RPMI8226 (cell line): ENCODE measurements around the gene WWOX.

Source experiments
- DNase-seq: peaks from one replicate; pipeline ENCODE4 v3.0.0-alpha.2; 2015

The WWOX gene

DNA sequence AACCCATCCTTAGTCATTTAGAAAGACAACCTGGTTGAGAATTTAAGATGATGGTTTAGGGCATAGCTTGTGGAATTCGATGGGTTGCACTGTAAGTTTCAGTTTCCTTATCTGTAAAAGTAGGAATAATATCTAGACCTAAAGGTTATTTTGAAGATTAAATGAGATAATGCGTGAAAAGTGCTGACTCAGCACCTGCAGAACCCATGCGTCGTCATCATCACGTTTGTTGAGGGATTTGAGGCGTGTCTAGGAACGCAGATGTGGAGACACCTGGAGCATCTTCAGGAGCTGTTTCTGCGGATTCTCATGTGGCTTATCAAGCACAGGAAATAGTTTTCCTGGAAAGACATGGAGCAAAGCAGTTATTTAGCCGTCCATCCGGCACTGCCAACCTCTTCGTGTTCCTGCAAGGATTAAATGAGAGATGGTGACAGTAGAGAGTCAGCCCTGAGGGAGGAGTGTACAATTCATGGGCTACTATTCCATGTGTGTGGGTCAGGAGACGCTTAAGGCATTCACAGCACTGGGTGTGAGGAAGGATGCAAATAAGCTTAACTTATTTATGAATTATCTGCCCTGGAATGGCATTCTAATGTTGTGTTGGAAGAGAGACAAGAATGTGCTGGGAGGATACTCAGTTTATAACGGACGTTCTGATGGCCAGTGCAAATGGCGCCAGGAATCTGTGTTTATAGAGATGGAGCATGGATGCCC is 965.0 kb downstream of the WWOX start:
- DNase-seq = no peak

GRCh38 chr16:79066561-79066960 is 967.1 kb downstream of the WWOX start:
- DNase-seq = no peak

- no peak for DNase-seq
These were observed 968.1 kb downstream of the WWOX start for GRCh38 chr16:79067600-79067999.

DNA sequence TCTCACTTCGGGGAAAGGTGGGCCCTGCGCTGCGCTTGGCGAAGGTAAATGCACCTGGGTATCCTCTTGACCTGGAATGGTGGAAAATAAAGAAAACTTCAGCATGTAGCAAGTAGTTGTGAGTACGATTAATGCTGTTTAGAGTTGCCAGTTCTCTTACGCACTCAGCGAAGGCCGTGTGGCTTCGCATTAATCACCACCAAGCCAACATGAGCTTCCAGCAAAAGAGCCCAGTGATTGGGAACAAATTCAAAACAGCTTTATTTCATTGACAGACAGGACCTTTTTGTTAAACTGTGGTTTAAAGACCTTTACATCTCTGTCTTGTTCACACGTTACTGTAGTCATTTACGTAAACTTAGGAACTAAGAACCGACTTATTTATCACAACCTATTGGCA is 969.7 kb downstream of the WWOX start:
- no peak for DNase-seq

DNA sequence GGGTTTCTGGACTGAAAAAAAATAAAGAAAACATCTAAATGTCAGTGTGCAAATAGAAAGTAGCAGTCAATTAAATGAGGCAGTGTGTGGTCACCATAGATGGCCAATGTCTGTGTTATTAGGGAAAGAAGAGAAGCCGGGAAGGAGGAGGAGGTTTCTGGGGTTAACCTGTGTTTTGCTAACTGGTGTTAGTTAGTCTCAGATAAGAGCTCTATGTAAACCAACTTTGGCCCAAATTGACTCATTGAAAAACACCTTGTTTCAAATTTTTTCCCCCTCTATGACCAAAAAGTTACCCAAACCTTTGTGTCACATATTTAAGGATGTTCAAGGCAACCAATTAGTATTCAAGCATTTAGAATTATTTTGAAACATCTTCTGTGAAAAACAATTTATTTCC is 970.2 kb downstream of the WWOX start:
- no peak for DNase-seq

DNA sequence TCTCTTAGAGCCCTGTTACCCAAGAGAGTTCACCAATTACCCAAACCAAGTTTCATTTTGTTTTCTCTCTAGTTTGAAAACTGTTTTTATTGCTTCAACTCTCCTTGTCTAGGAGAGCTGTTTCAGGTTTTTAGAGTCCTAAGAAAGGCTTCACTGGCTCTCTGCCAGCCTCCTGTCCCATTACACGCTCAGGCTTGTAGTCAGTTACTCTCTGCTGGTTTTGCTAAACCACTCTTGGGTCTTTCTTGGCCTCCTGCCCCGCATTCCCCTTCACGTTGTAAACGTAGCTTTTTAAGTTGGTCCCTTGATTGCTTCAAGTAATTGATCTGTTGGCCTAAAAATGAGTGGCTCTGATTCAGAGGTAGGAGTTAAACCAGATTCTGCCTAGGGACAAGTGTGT is 972.0 kb downstream of the WWOX start:
- peak; percentile 63 for DNase-seq

- no peak for DNase-seq
These were observed 973.1 kb downstream of the WWOX start for GRCh38 chr16:79072517-79072916.

- DNase-seq = no peak
These were observed 974.1 kb downstream of the WWOX start for GRCh38 chr16:79073566-79073965.

GRCh38 chr16:79074541-79074940 is 975.1 kb downstream of the WWOX start:
- DNase-seq = no peak

DNA sequence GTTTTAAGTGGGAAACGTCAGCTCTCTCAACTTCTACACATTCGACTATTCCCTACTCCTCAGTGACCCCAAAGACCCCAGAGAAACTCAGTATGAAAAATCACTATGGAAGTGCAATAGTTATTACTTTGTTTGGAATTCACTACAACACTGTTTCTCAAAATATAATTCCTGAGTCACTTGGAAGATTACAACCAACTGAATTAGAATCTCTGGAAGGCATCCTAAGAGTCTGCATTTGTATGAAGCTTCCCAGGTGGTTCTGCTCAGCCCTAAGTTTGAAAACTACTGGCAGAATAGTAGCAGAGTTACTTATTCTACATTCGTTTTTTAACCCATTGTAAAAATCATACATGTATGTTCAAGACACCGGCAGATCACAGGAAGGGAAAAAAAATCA is 975.5 kb downstream of the WWOX start:
- no peak for DNase-seq

DNA sequence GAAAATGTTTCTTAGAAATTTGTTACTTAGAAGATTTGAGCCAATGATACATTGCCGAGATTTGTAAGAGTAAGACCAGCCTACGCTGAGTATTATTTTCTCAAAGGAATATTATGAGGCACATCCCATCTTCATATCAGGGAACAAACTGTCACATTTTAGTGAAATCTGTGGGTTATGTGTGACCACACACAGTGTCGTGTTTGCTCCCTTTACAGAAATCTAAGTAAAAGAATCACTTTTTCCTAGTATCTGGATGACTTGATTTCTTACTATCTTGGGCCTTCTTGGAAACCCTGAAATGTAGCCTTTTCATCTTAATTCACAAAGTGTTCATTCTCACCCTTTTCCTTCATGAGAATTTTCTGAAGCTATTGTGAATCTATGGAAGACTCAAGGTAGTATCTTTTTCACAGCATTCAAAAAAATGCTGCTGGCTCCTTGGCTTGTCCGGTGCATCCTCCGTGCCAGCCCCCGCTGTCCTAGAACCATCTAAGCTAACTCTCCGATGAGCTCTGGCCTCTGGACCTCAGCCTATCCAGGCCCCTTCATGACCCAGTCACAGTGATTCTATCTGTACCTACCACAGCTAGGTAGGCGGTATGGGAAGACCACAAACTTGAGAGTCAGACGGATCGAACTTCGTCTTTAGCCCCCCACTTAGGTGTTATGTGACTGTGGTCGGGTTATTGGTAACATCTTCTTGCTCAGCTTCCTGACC is 976.8 kb downstream of the WWOX start:
- no peak for DNase-seq

DNA sequence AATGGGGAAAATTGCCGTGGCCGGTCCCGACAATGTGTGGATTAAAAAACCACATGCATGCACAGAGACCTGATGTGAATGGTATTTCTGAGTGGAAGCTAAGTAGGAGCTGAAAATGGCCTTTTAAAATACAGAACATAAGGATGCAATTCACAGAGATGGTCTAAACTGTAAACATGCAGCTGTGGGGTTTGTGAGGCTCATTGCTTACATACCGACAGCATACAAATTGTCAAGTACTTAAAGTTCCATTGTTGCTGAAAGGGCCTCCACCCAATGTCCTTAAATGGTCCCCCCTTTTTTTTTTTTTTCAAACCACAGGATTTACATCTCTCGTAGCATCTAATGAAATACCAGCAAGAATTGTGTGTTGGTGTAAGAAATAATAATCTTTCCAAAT is 977.9 kb downstream of the WWOX start:
- DNase-seq = no peak

- no peak for DNase-seq
These were observed 980.4 kb downstream of the WWOX start for GRCh38 chr16:79079656-79080420.

DNA sequence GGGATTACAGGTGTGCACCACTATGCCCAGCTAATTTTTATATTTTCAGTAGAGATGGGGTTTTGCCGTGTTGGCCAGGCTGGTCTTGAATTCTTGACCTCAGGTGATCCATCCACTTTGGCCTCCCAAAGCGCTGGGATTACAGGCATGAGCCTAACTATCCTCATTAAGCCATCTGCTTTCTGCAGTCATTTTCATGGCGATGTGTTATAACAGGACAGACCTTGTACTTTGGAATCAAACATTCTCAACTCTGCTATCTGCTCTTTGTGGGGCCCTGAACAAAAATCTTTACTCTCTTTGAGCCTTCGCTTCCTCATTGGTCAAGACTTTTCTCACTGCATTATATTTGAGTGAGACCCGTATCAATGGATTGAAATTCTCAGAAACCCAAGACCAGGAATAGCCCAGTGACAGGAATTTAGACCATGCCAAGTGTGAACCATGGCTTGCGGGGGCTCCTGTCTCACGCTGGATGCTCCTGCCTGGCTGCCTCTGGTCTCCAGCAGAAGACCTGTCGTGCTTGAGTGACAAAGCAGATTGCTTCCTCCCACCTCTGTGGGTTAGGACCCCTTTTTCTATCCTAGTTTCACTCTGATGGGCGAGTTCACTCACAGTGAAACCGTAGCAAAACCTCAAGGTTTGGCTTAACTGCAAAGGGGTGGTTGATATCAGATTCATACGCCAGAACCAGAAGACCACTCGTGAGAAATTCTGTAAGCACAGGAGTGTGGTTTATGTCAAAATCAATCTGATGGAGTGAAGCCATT is 982.0 kb downstream of the WWOX start:
- no peak for DNase-seq

DNA sequence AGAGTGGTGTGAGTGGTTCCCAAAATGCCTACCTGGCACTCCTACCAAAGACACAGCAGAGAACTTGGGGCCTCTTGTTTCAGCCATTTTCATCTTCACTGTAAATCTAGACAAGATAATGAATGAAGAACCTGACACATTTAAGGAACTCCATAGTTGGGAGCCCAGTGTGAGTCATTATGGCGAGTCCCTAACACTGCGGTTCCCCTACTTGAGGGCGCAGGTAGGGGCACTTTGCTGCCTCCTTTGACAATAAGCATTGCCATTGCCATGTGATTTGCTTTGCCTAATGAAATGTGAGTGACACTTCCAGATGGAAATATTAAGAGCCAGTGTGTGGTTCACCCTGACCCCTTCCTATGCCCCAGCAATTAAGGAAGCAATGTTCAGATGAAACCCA is 983.5 kb downstream of the WWOX start:
- DNase-seq = no peak

DNA sequence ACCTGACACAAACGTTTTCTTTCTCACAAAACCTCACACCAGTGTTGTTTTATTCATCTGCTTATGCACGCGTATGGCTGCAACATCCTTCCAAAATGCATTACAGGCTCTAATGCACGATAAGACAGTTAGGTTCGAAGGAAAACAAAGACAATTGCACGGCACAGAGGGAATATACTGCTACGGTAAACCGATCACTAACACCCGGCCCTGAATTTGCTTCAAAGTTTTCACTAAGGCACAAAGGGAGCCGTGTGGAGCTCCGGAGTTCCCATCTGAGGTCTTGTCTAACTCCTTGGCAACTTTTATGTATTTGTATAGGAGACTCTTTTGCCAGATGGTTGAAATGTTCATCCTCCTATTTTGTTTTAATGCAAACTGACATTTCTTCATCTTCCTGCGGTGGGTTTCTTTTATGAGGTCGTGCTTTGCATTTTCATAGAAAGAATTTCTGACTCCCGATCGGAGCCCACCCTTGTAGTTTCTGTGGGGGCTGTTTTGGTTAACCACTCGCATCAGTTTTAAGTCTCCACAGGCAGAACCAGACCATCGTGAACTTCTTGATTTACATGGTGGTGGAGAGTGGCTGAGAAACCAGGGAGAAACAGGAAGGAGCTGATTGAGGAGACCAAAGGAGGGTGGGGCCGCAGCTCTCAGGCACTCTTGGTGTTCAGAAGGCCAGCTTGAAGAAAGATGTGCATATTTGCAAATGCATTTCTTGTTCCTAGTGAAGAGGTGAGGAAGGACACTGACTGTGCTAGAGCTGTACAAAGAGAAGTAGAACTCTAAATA is 984.2 kb downstream of the WWOX start:
- no peak for DNase-seq

- no peak for DNase-seq
These were observed 989.5 kb downstream of the WWOX start for GRCh38 chr16:79088971-79089370.

DNA sequence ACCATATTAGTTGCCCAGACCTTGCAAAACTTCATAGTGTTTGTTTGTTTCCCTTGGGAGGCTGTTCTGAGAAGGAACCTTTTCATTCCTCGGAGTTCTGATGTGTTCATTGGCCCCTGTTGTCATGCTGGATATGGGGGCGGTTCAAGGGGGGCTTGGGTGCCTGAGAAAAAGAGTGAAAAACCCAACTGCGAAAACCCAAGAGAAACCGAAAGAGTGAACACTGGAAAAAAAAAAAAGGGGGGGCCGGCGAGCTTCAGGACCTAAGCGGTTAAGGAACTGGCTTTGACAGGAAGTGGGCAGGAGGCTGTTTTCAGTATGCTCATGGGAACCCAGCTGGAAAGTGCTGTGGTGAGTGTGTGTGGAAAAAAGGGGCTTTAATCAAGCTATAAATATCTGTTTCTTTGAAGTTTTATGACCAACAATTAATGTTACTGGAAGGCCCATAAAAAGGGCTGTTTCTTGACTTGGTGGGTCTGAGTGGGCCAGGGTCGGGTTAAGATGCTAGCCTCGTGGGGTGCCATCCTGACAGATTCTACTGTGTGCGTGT is 990.4 kb downstream of the WWOX start:
- peak; percentile 69 for DNase-seq

- DNase-seq = no peak
These were observed 991.5 kb downstream of the WWOX start for GRCh38 chr16:79090966-79091365.

- DNase-seq = no peak
These were observed 993.4 kb downstream of the WWOX start for GRCh38 chr16:79092846-79093245.

- no peak for DNase-seq
These were observed 994.1 kb downstream of the WWOX start for GRCh38 chr16:79093554-79093967.

GRCh38 chr16:79096246-79096645 is 996.8 kb downstream of the WWOX start:
- no peak for DNase-seq
